ENCODE results near the gene SIGLEC10. TPM values are rescaled to one million over a fixed set of nuclear protein-coding genes. Genes with fewer than 3 reads are reported as not detected.
A peak's percentile ranks its signal among the peaks of the same experiment; 100 is the strongest.

The SIGLEC10 gene
- total and polyA plus RNA-seq, 10 donors: 38.0 to 155 (median 87.5) TPM

DNA sequence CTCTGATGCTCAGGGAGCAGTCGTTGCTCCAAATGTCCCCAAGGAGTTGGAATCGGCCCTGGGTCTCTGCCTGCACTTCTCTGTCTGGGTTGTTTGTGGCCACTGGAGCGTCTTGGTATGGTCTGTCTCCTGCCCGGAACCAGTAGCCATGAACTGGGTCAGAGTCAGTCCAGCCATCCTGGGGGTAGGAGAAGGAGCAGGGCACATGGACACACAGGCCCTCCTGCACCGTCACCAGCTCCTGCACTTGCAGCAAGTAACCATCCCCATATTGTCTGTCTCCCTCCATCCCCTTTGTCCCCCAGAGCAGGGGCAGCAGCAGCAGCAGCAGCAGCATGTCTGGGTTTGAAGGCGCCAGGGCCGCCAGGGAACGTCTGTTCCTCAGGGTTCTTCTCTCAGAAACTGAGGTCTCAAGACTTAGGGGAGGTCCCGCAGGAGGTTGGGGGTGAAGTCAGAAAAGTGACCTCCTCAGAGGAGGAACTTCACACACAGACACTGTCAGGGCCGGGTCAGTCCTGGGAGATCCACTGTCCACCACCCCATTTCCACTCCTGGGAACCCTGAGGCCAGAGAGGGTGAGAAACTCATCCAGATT lies 40.7 kb upstream of the SIGLEC10 start, which contains the start of gene SIGLEC8:
Gene SIGLEC8 (minus strand): TSS at position 404 of the 595 bp plus-strand sequence. CDS start 67 bp downstream, at position 337.
- intact Hi-C loops (cut with DNase I; ENCODE audit: low total_unique reads): no loop called here
- H3K4me1 ChIP-seq: peaks cover 0 to 37% (median 14%) of the 10 kb centered on the region in 6 donors
- 75 to 81% (median 76%) methylated on average over 9 to 10 of the region's 10 CpGs for WGBS, 5 donors
- peak within 1 kb of the TSS in 3 of 8 donors; percentile 25 to 36 (median 34) for H3K27ac ChIP-seq
- H3K9me3 ChIP-seq: no peaks in the 10 kb centered on the region
- peak; percentile 59 for DNase-seq
- peak in 1 of 3 donors; percentile 37 for TF ChIP-seq POLR2AphosphoS5 (IDR thresholded peaks at IDR 0.05)
- TF ChIP-seq CTCF (IDR thresholded peaks at IDR 0.05 in 8 of 11, conservative IDR thresholded peaks at IDR 0.05 in 3 of 11): no peak
- TF ChIP-seq POLR2A (IDR thresholded peaks at IDR 0.05): no peak
- H3K27me3 ChIP-seq (replicated peaks in 1 of 7): peaks cover 0 to 71% (median 17%) of the 10 kb centered on the region in 7 donors
- no peaks in the 10 kb centered on the region for H3K36me3 ChIP-seq
- peak within 1 kb of the TSS in 2 of 8 donors; percentile 24 to 45 for H3K4me3 ChIP-seq

- peaks cover 0 to 31% (median 11%) of the 10 kb centered on the region in 6 donors for H3K4me1 ChIP-seq
- 78 to 88% (median 85%) methylated on average over 6 to 11 of the region's 11 CpGs for WGBS, 5 donors
- peak overlapping the region in 2 of 8 donors; percentile 24 to 45 for H3K4me3 ChIP-seq
- H3K9me3 ChIP-seq: no peaks in the 10 kb centered on the region
- peaks cover 0 to 65% (median 12%) of the 10 kb centered on the region in 7 donors for H3K27me3 ChIP-seq (replicated peaks in 1 of 7)
- no peaks in the 10 kb centered on the region for H3K36me3 ChIP-seq
- no peak for TF ChIP-seq POLR2AphosphoS5 (IDR thresholded peaks at IDR 0.05)
- no peak for TF ChIP-seq POLR2A (IDR thresholded peaks at IDR 0.05)
- no peak for TF ChIP-seq CTCF (IDR thresholded peaks at IDR 0.05 in 8 of 11, conservative IDR thresholded peaks at IDR 0.05 in 3 of 11)
- DNase-seq: no peak
- intact Hi-C loops (cut with DNase I; ENCODE audit: low total_unique reads): no loop called here
- peak overlapping the region in 3 of 8 donors; percentile 25 to 36 (median 34) for H3K27ac ChIP-seq
These were observed 40.0 kb upstream of the SIGLEC10 start for GRCh38 chr19:51457351-51458013.

- Histone ChIP-seq H3K4me1 (peaks cover 0 to 23% (median 4%) of the 10 kb centered on the region in 6 donors), H3K36me3 (no peaks in the 10 kb centered on the region), H3K27ac (peak overlapping the region in 4 of 8 donors; percentile 15 to 36 (median 16)), H3K4me3 (peak overlapping the region in 2 of 8 donors; percentile 24 to 45), H3K27me3 (replicated peaks in 1 of 7) (peaks cover 0 to 57% (median 5%) of the 10 kb centered on the region in 7 donors), H3K9me3 (no peaks in the 10 kb centered on the region)
- TF ChIP-seq POLR2AphosphoS5 (IDR thresholded peaks at IDR 0.05): no peak
- TF ChIP-seq CTCF (IDR thresholded peaks at IDR 0.05 in 8 of 11, conservative IDR thresholded peaks at IDR 0.05 in 3 of 11): no peak
- no peak for TF ChIP-seq POLR2A (IDR thresholded peaks at IDR 0.05)
- DNase-seq: no peak
- intact Hi-C loops (cut with DNase I; ENCODE audit: low total_unique reads): no loop called here
- WGBS, 5 donors: 65 to 83% (median 78%) methylated on average over 11 of the region's 11 CpGs
These were observed 39.3 kb upstream of the SIGLEC10 start for GRCh38 chr19:51456541-51457290.
